ENCODE results near the gene CDH4.

The CDH4 gene

GRCh38 chr20:61671559-61671958 is 419.5 kb downstream of the CDH4 start:
- no peak for DNase-seq (ENCODE audit: low read depth)

GRCh38 chr20:61673152-61673847 is 421.2 kb downstream of the CDH4 start:
- no peak for DNase-seq (ENCODE audit: low read depth)

GRCh38 chr20:61674121-61674520 is 422.1 kb downstream of the CDH4 start:
- DNase-seq (ENCODE audit: low read depth) = no peak

- DNase-seq (ENCODE audit: low read depth) = no peak
Observed at GRCh38 chr20:61674688-61675087, 422.6 kb downstream of the CDH4 start.

- DNase-seq (ENCODE audit: low read depth) = no peak
Observed at GRCh38 chr20:61677928-61678327, 425.9 kb downstream of the CDH4 start.

GRCh38 chr20:61678437-61678836 is 426.4 kb downstream of the CDH4 start:
- no peak for DNase-seq (ENCODE audit: low read depth)

- DNase-seq (ENCODE audit: low read depth) = no peak
Observed at GRCh38 chr20:61679473-61679872, 427.4 kb downstream of the CDH4 start.

GRCh38 chr20:61680096-61680495 is 428.0 kb downstream of the CDH4 start:
- no peak for DNase-seq (ENCODE audit: low read depth)

- no peak for DNase-seq (ENCODE audit: low read depth)
Observed at GRCh38 chr20:61682114-61682995, 430.3 kb downstream of the CDH4 start.

- DNase-seq (ENCODE audit: low read depth) = no peak
Observed at GRCh38 chr20:61682996-61683681, 431.1 kb downstream of the CDH4 start.

- DNase-seq (ENCODE audit: low read depth) = no peak
Observed at GRCh38 chr20:61683721-61684120, 431.7 kb downstream of the CDH4 start.

GRCh38 chr20:61684136-61684535 is 432.1 kb downstream of the CDH4 start:
- no peak for DNase-seq (ENCODE audit: low read depth)

GRCh38 chr20:61684583-61685235 is 432.6 kb downstream of the CDH4 start:
- no peak for DNase-seq (ENCODE audit: low read depth)

GRCh38 chr20:61685462-61685861 is 433.4 kb downstream of the CDH4 start:
- DNase-seq (ENCODE audit: low read depth) = no peak

- DNase-seq (ENCODE audit: low read depth) = no peak
Observed at GRCh38 chr20:61686051-61686936, 434.2 kb downstream of the CDH4 start.

- DNase-seq (ENCODE audit: low read depth) = no peak
Observed at GRCh38 chr20:61688411-61688810, 436.4 kb downstream of the CDH4 start.

- no peak for DNase-seq (ENCODE audit: low read depth)
Observed at GRCh38 chr20:61690150-61690549, 438.1 kb downstream of the CDH4 start.

GRCh38 chr20:61690993-61691838 is 439.2 kb downstream of the CDH4 start:
- no peak for DNase-seq (ENCODE audit: low read depth)

- DNase-seq (ENCODE audit: low read depth) = no peak
Observed at GRCh38 chr20:61691978-61692377, 439.9 kb downstream of the CDH4 start.

- DNase-seq (ENCODE audit: low read depth) = no peak
Observed at GRCh38 chr20:61692479-61692878, 440.4 kb downstream of the CDH4 start.
